ENCODE data around the gene KCNAB2. TPM values are rescaled to one million over a fixed set of nuclear protein-coding genes. Genes with fewer than 3 reads are reported as not detected.

Gene KCNAB2
- total RNA-seq, 1 donor from 2014 or later: 7.2 TPM

DNA sequence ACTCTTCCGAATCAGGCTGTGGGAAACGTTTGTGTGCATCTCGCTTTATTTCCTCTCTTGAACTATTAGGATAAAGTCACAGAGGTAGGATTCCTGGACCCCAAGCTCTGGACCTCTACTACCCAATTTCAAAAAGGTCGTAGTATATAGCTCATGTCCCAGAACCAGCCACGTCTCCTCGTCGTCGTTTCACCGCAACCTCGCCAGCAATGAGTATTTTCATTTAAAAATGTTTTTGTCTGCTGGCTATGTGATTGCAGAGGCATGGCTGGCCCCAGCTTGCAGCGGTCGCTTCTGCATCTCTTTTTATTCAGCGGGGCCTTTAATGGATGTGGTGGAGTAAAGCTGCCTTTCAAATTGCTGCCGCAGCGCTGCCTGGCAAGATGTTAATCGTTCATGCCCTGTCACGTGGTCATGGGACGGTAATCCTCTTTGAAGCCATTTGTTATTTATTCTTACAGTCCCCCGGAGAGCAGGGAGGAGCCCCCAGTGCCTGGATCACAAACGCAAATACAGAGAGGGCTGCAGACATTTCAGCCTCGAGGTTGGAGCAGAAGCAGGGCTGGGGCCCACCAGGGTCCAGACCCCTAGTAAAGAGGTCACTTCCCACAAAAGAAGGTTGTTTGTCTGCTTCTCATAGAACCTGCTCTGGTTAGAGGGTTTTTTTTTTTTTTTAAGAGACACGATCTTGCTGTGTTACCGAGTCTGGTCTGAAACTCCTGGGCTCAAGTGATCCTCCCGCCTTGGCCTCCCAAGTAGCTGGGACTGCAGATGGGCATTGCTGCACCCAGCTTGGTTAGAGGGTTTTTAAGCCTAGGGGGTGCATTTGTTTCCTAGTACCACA lies 41.9 kb upstream of the KCNAB2 start:
- peaks cover 13% of the 10 kb centered on the region for H3K4me1 Mint-ChIP-seq (ENCODE audit: unreplicated experiment)
- DNase-seq (ENCODE audit: extremely low spot score, unreplicated experiment): no peak
- H3K9me3 Mint-ChIP-seq: no peaks in the 10 kb centered on the region
- H3K4me3 Mint-ChIP-seq: peak overlapping the region; percentile 63
- H3K27ac Mint-ChIP-seq: peak overlapping the region; percentile 56
- TF ChIP-seq, protein P1, sequence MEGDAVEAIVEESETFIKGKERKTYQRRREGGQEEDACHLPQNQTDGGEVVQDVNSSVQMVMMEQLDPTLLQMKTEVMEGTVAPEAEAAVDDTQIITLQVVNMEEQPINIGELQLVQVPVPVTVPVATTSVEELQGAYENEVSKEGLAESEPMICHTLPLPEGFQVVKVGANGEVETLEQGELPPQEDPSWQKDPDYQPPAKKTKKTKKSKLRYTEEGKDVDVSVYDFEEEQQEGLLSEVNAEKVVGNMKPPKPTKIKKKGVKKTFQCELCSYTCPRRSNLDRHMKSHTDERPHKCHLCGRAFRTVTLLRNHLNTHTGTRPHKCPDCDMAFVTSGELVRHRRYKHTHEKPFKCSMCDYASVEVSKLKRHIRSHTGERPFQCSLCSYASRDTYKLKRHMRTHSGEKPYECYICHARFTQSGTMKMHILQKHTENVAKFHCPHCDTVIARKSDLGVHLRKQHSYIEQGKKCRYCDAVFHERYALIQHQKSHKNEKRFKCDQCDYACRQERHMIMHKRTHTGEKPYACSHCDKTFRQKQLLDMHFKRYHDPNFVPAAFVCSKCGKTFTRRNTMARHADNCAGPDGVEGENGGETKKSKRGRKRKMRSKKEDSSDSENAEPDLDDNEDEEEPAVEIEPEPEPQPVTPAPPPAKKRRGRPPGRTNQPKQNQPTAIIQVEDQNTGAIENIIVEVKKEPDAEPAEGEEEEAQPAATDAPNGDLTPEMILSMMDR (conservative IDR thresholded peaks at IDR 0.05): no peak
- H3K27me3 Mint-ChIP-seq: peaks cover 8% of the 10 kb centered on the region
- H3K36me3 Mint-ChIP-seq: no peaks in the 10 kb centered on the region

DNA sequence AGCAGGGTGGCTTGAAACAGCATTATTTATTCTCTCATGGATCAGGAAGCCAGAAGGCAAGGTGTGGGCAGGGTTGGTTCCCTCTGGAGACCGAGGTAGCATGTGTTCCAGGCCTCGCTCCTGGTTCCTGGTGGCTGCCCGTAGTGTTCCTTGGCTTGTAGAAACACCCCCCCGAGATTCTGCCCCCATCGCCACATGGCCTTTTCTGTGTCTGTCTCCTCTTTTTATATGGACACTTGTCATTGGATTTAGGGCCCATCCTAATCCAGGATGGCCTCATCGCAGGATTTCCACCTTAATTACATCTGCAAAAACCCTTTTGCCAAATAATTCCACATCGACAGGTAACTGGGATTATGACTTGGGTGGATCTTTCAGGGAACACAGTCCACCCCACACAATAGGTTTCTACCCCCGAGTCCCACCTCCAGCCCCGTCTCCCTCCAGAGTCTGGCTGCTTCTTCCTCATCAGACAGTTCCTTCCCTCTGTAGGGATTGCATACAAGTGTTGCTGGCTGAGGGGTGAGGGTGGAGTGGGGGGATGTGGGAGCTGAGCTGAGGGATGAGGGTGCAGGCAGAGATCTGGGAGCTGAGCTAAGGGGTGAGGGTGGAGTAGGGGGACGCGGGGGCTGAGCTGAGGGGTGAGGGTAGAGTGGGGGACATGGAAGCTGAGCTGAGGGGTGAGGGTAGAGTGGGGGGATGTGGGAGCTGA lies 41.1 kb upstream of the KCNAB2 start:
- peaks cover 8% of the 10 kb centered on the region for H3K27me3 Mint-ChIP-seq
- TF ChIP-seq, protein P1 (conservative IDR thresholded peaks at IDR 0.05): no peak
- no peaks in the 10 kb centered on the region for H3K36me3 Mint-ChIP-seq
- H3K4me1 Mint-ChIP-seq (ENCODE audit: unreplicated experiment): peaks cover 15% of the 10 kb centered on the region
- DNase-seq (ENCODE audit: extremely low spot score, unreplicated experiment): no peak
- H3K4me3 Mint-ChIP-seq: no peak overlapping the region
- no peak overlapping the region for H3K27ac Mint-ChIP-seq
- no peaks in the 10 kb centered on the region for H3K9me3 Mint-ChIP-seq

DNA sequence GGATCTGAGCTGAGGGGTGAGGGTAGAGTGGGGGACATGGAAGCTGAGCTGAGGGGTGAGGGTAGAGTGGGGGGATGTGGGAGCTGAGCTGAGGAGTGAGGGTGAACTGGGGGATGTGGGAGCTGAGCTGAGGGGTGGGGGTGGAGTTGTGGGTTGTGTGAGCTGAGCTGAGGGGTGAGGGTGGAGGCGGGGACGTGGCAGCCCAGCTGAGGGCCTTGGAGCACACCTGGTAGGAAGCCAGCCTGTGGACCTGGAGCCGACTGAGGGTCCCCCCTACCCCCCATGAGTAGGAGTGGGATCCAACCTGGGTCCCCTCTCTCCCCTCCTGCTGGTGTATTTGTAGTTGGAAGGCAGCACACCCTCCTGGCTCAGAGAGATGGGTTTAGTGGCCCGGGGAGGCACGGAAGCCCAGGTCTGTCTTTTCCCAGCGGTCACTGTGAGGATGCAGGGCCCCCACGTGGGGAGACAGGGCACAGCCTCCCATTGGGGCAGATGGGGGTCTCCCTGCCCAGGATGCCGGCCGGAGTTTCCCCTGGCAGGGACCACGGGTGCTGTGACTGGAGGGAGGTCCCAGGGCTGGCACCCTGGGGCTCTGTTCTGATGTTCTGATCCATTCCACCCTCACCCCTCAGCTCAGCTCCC lies 40.3 kb upstream of the KCNAB2 start:
- H3K9me3 Mint-ChIP-seq: no peaks in the 10 kb centered on the region
- no peak for DNase-seq (ENCODE audit: extremely low spot score, unreplicated experiment)
- H3K27ac Mint-ChIP-seq: no peak overlapping the region
- peaks cover 8% of the 10 kb centered on the region for H3K27me3 Mint-ChIP-seq
- no peaks in the 10 kb centered on the region for H3K36me3 Mint-ChIP-seq
- no peak overlapping the region for H3K4me3 Mint-ChIP-seq
- H3K4me1 Mint-ChIP-seq (ENCODE audit: unreplicated experiment): peaks cover 18% of the 10 kb centered on the region
- TF ChIP-seq, protein P1 (conservative IDR thresholded peaks at IDR 0.05): no peak

DNA sequence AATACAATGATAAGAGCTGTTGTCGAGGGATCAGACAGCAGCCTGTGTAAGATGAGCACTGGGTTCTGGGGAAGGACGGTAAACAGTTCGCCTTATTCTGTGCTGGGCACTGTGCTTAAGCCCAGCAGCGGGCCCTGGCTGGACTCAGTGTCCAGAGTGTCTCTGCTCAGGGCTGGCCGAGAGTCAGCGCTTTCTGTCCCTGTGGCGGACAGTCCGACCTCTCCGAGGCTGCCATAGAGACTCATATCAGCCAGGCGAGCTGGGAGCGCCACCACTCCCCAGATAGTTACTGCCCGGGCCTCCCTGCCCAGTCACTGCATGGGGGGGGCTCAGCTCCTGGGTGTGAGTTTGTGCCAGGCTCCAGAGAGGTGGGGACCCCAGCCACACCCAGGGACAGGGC lies 38.8 kb upstream of the KCNAB2 start:
- no peak for DNase-seq (ENCODE audit: extremely low spot score, unreplicated experiment)
- Mint-ChIP-seq H3K9me3 (no peaks in the 10 kb centered on the region), H3K27me3 (peaks cover 8% of the 10 kb centered on the region), H3K27ac (no peak overlapping the region), H3K4me3 (no peak overlapping the region), H3K4me1 (ENCODE audit: unreplicated experiment) (peaks cover 18% of the 10 kb centered on the region), H3K36me3 (no peaks in the 10 kb centered on the region)
- TF ChIP-seq, protein P1 (conservative IDR thresholded peaks at IDR 0.05): no peak

DNA sequence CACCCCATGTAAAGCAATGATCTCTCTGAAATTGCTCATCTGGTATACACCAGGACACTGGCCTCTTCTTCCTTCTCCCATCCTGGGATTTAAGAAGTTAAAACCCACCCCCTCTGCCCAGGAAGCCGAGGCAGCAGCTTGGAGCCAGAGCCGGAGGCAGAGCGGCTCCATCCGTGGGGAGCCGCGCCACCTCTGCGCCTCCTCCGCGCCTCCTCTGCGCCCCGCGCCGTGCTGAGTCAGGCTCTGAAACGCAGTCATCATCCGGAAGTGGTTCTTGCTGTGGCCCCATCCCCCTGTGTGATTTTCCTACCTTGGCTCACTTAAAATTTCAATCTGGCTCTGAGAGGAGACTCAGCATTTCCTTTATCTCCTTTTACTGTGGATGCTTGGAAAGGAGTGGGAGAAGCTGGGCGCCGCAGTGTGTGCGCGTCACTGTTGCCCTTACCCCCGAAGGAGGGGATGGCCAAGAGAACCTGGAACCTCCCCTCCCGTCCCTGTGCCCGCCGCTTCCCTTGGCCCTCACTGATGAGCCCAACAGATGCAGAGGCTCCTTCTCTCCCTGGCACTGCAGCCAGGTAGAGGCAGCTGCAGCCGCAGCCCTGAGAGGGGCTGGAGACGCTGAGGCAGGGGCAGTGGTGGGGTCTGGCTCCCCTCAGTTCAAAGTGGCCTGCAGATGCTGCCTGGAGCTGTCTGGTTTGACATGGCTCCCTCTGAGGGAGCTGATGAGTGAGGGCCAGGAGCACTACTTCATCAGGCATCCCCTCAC lies 38.2 kb upstream of the KCNAB2 start:
- no peak for DNase-seq (ENCODE audit: extremely low spot score, unreplicated experiment)
- TF ChIP-seq, protein P1 (conservative IDR thresholded peaks at IDR 0.05): no peak
- peaks cover 18% of the 10 kb centered on the region for H3K4me1 Mint-ChIP-seq (ENCODE audit: unreplicated experiment)
- H3K9me3 Mint-ChIP-seq: no peaks in the 10 kb centered on the region
- no peak overlapping the region for H3K27ac Mint-ChIP-seq
- peaks cover 8% of the 10 kb centered on the region for H3K27me3 Mint-ChIP-seq
- H3K4me3 Mint-ChIP-seq: no peak overlapping the region
- no peaks in the 10 kb centered on the region for H3K36me3 Mint-ChIP-seq

All from type B pancreatic cell (in vitro differentiated cells).